ENCODE results near the gene HS6ST3.

DNA sequence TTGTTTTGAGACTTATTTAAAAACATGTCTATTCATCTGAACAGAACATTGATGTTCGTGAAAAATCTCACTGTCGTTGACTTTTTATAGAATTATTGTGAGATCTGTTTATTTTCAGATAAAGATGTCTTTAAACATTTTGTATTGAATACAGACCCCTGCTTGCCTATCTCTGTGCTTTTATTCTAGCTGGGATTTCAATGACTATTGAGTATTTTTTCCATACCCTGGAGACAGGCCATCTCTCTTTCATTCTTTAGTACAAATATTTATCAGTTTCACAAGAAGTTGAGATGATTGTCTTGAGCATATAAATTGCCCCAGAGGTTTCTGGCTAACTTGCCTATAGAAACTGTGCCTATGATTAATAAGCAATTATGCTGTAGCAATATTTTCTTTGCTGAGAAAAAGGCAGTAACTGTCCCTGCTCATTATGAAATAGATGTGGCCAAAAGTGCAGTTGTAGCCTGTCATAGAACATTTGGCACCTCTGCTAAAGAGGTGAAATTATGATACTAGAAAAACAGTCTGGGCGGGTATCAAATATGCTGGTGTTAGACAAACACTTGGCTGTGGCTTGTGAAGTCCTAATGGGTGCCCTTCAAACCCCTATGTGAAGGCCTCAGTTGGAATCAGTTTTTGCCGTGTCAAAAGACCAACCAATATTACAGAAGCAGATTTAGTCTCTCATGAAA is 360.6 kb downstream of the HS6ST3 start:
- TF ChIP-seq, protein P1, sequence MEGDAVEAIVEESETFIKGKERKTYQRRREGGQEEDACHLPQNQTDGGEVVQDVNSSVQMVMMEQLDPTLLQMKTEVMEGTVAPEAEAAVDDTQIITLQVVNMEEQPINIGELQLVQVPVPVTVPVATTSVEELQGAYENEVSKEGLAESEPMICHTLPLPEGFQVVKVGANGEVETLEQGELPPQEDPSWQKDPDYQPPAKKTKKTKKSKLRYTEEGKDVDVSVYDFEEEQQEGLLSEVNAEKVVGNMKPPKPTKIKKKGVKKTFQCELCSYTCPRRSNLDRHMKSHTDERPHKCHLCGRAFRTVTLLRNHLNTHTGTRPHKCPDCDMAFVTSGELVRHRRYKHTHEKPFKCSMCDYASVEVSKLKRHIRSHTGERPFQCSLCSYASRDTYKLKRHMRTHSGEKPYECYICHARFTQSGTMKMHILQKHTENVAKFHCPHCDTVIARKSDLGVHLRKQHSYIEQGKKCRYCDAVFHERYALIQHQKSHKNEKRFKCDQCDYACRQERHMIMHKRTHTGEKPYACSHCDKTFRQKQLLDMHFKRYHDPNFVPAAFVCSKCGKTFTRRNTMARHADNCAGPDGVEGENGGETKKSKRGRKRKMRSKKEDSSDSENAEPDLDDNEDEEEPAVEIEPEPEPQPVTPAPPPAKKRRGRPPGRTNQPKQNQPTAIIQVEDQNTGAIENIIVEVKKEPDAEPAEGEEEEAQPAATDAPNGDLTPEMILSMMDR (IDR thresholded peaks at IDR 0.05): no peak
- no peak for TF ChIP-seq POLR2A (IDR thresholded peaks at IDR 0.05)
- no peak for TF ChIP-seq EP300 (IDR thresholded peaks at IDR 0.05)
- no peak for TF ChIP-seq POLR2AphosphoS5 (IDR thresholded peaks at IDR 0.05)
